IMR-90 (cell line): Measurements from ENCODE around the gene PIP4K2B.

Source experiments
- CHD1 ChIP-seq: IDR thresholded peaks from 2 replicates; pipeline ENCODE4 v1.6.1; 2012; ENCODE audit warnings: low read depth, low read length, improper control_type of control experiment
- CTCF ChIP-seq: conservative IDR thresholded peaks from 2 replicates; pipeline ENCODE4 v1.5.1; 2012; ENCODE audit warnings: mild to moderate bottlenecking, low read depth, low read length, improper control_type of control experiment
- FOS ChIP-seq: fragments of 150-350 bp; IDR thresholded peaks from 2 replicates; pipeline ENCODE4 v1.6.1; 2016; ENCODE audit warnings: low read depth, low read length
- MAZ ChIP-seq: IDR thresholded peaks from 2 replicates; pipeline ENCODE4 v1.6.1; 2012; ENCODE audit warnings: low read depth, mild to moderate bottlenecking, low read length, improper control_type of control experiment, moderate library complexity, borderline replicate concordance
- POLR2A ChIP-seq: IDR thresholded peaks from 2 replicates; pipeline ENCODE4 v1.6.1; 2012; ENCODE audit warnings: mild to moderate bottlenecking, low read depth, low read length
- RAD21 ChIP-seq: IDR thresholded peaks from 2 replicates; pipeline ENCODE4 v1.6.1; 2012; ENCODE audit warnings: low read length, improper control_type of control experiment
- RFX5 ChIP-seq: IDR thresholded peaks from 2 replicates; pipeline ENCODE4 v1.8.0; 2012; ENCODE audit warnings: low read depth, mild to moderate bottlenecking, low read length, moderate library complexity
- SMC3 ChIP-seq: fragments of 150-350 bp; IDR thresholded peaks from 2 replicates; pipeline ENCODE4 v1.6.1; 2016; ENCODE audit warnings: low read depth, mild to moderate bottlenecking, antibody characterized with exemption, low read length, moderate library complexity
- USF2 ChIP-seq: fragments of 150-350 bp; IDR thresholded peaks from 2 replicates; pipeline ENCODE4 v1.6.1; 2017; ENCODE audit warnings: mild to moderate bottlenecking, antibody characterized with exemption, low read length, low read depth

GRCh38 chr17:38762231-38762630 lies 37.1 kb downstream of the PIP4K2B start:
- TF ChIP-seq CTCF (no peak), POLR2A (no peak), RAD21 (no peak), FOS (no peak), SMC3 (no peak), MAZ (no peak), CHD1 (no peak), USF2 (no peak), RFX5 (no peak)
